Brain microvascular endothelial cell (primary cell): ENCODE measurements around the gene MCM6.
"Not testable (repeated sequence)": the region's sequence is repeated elsewhere in the genome, so short reads cannot be mapped to it uniquely, and the experiment has no call there.

Source experiments
- DNase-seq: peaks from one replicate; pipeline ENCODE4 v3.0.0-alpha.2; 2020
- H3K27ac ChIP-seq: fragments of 250-450 bp; sonication (Bioruptor Pico); 2 replicates; pipeline ENCODE4 v1.5.1; 2020; ENCODE audit warnings: mild to moderate bottlenecking, moderate library complexity
- H3K27me3 ChIP-seq: fragments of 250-450 bp; sonication (Bioruptor Pico); replicated peaks from 2 replicates; pipeline ENCODE4 v1.5.1; 2020; ENCODE audit warnings: mild to moderate bottlenecking
- H3K36me3 ChIP-seq: fragments of 250-450 bp; sonication (Bioruptor Pico); replicated peaks from 2 replicates; pipeline ENCODE4 v1.5.1; 2020; ENCODE audit warnings: mild to moderate bottlenecking
- H3K4me3 ChIP-seq: 2 replicates; pipeline ENCODE4 v1.5.1; 2011; ENCODE audit warnings: low read depth, mild to moderate bottlenecking, control low read depth, low read length, moderate library complexity
- CTCF ChIP-seq: IDR thresholded peaks from 2 replicates; pipeline ENCODE4 v1.5.1; 2011; ENCODE audit warnings: low read depth, mild to moderate bottlenecking, moderate library complexity, low read length, control low read depth, inconsistent platforms; ENCODE audit errors: missing control alignments
- in situ Hi-C: cut with HindIII; loops from 2 replicates; pipeline ENCODE4 v1.10.0; 2017; ENCODE audit warnings: low sequenced_read_pairs, low pct_ligation_motif_present

Gene MCM6

GRCh38 chr2:135898234-135898786 lies 22.1 kb upstream of the MCM6 start:
- no peak for TF ChIP-seq CTCF
- Histone ChIP-seq H3K27me3 (no peaks in the 10 kb centered on the region), H3K27ac (no peak overlapping the region), H3K4me3 (no peak overlapping the region), H3K36me3 (no peaks in the 10 kb centered on the region)
- no peak for DNase-seq
- in situ Hi-C loops, result no loop called here

- Histone ChIP-seq H3K36me3 (no peaks in the 10 kb centered on the region), H3K27ac (no peak overlapping the region), H3K4me3 (no peak overlapping the region), H3K27me3 (no peaks in the 10 kb centered on the region)
- in situ Hi-C loops, result no loop called here
- DNase-seq, result no peak
- no peak for TF ChIP-seq CTCF
Observed at GRCh38 chr2:135894930-135895329, 18.7 kb upstream of the MCM6 start.

GRCh38 chr2:135893374-135893794 lies 17.1 kb upstream of the MCM6 start:
- Histone ChIP-seq H3K27ac (no peak overlapping the region), H3K36me3 (no peaks in the 10 kb centered on the region), H3K27me3 (no peaks in the 10 kb centered on the region), H3K4me3 (no peak overlapping the region)
- in situ Hi-C loops, result no loop called here
- no peak for DNase-seq
- no peak for TF ChIP-seq CTCF

- no peak for DNase-seq
- no peak overlapping the region for H3K27ac ChIP-seq
- no peak for TF ChIP-seq CTCF
- H3K36me3 ChIP-seq, result no peaks in the 10 kb centered on the region
- in situ Hi-C loops, result no loop called here
- H3K27me3 ChIP-seq, result no peaks in the 10 kb centered on the region
- no peak overlapping the region for H3K4me3 ChIP-seq
Observed at GRCh38 chr2:135890835-135891234, 14.6 kb upstream of the MCM6 start.

- Histone ChIP-seq H3K4me3 (no peak overlapping the region), H3K27ac (no peak overlapping the region), H3K36me3 (no peaks in the 10 kb centered on the region), H3K27me3 (no peaks in the 10 kb centered on the region)
- in situ Hi-C loops, result no loop called here
- DNase-seq, result no peak
- no peak for TF ChIP-seq CTCF
Observed at GRCh38 chr2:135890149-135890548, 13.9 kb upstream of the MCM6 start.

GRCh38 chr2:135888587-135888986 lies 12.3 kb upstream of the MCM6 start:
- H3K4me3 ChIP-seq, H3K36me3 ChIP-seq, DNase-seq, H3K27me3 ChIP-seq, in situ Hi-C loops, H3K27ac ChIP-seq: not testable (repeated sequence)
